Activated naive CD8-positive, alpha-beta T cell (primary cell): ENCODE data around the gene SGSH.
"Not testable (repeated sequence)": the region's sequence is repeated elsewhere in the genome, so short reads cannot be mapped to it uniquely, and the experiment has no call there.

ENCODE experiments used
- H3K27ac Mint-ChIP-seq: one replicate; pipeline ENCODE4 v1.8.0; 2021; ENCODE audit warnings: mixed read lengths
- H3K27me3 Mint-ChIP-seq: one replicate; pipeline ENCODE4 v1.8.0; 2021; ENCODE audit warnings: mixed read lengths
- H3K36me3 Mint-ChIP-seq: one replicate; pipeline ENCODE4 v1.8.0; 2021; ENCODE audit warnings: mixed read lengths
- H3K4me1 Mint-ChIP-seq: one replicate; pipeline ENCODE4 v1.8.0; 2021; ENCODE audit warnings: low read depth, mixed read lengths
- H3K4me3 Mint-ChIP-seq: one replicate; pipeline ENCODE4 v1.8.0; 2021; ENCODE audit warnings: mild to moderate bottlenecking, mixed read lengths
- H3K9me3 Mint-ChIP-seq: one replicate; pipeline ENCODE4 v1.8.0; 2021; ENCODE audit warnings: low read depth, mixed read lengths

SGSH gene

DNA sequence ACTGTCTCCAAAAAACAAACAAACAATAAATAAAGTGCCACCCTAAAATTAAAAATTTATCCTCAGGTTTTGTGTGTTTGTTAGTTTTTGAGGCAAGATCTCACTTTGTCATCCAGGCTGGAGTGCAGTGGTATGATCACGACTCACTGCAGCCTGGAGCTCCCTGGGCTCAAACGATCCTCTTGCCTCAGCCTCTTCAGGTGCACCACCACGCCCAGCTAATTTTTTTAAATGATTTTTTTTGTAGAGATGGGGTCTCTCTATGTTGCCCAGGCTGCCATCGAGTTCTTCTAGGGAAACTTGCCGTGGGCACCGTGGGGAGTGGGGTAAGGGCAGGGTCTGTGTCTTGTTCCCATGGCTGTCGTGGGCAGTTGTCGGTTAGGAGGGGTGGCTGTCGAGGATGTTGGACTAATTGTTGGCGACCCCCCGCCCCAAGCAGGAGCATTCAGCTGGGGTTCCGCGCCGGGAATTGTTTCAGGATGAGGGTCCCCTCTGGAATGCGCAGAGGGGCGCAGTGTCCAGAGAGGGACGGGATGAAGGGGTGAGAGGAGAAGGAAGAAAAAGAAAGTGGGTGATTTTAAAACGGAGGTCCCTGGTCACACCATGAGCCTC, 39.4 kb upstream of the SGSH start:
- H3K9me3 Mint-ChIP-seq: no peaks in the 10 kb centered on the region
- peak overlapping the region; percentile 89 for H3K4me3 Mint-ChIP-seq
- H3K36me3 Mint-ChIP-seq: peaks cover 2% of the 10 kb centered on the region
- peak overlapping the region; percentile 87 for H3K27ac Mint-ChIP-seq
- peaks cover 47% of the 10 kb centered on the region for H3K4me1 Mint-ChIP-seq
- no peaks in the 10 kb centered on the region for H3K27me3 Mint-ChIP-seq

- H3K36me3 Mint-ChIP-seq, H3K9me3 Mint-ChIP-seq, H3K27me3 Mint-ChIP-seq: not testable (repeated sequence)
- Mint-ChIP-seq H3K27ac (peak overlapping the region; percentile 87), H3K4me1 (peaks cover 50% of the 10 kb centered on the region), H3K4me3 (peak overlapping the region; percentile 89)
Observed at GRCh38 chr17:80258296-80258695, 38.2 kb upstream of the SGSH start.

DNA sequence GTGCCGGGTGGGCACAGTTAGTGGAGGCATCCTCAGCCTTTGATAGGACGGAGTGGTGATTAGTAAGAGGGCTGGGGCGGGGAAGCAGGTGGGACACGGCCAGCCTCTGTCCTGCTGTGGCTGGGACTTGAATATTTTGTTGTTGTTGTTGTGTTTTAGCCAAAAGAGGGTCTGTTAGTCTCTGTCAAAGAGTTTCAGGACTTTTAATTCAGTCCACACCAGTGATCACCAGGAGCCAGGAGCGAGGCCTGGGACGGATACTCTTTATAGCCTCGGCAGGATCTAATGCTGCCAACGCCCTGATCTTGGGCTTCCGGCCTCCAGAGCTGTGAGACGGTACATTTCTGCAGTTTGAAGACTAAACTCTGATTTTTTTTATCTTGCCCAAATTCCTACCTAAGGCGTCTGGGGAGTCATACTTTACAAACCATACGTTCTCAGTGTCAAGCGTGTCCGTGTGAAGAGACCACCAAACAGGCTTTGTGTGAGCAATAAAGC, 37.6 kb upstream of the SGSH start:
- H3K27me3 Mint-ChIP-seq: no peaks in the 10 kb centered on the region
- peaks cover 51% of the 10 kb centered on the region for H3K4me1 Mint-ChIP-seq
- no peaks in the 10 kb centered on the region for H3K9me3 Mint-ChIP-seq
- peaks cover 2% of the 10 kb centered on the region for H3K36me3 Mint-ChIP-seq
- H3K27ac Mint-ChIP-seq: peak overlapping the region; percentile 87
- no peak overlapping the region for H3K4me3 Mint-ChIP-seq

- Mint-ChIP-seq H3K9me3 (no peaks in the 10 kb centered on the region), H3K4me3 (no peak overlapping the region), H3K36me3 (peaks cover 2% of the 10 kb centered on the region), H3K4me1 (peaks cover 41% of the 10 kb centered on the region), H3K27me3 (no peaks in the 10 kb centered on the region), H3K27ac (no peak overlapping the region)
Observed at GRCh38 chr17:80256034-80256350, 35.9 kb upstream of the SGSH start.

- Mint-ChIP-seq H3K9me3 (no peaks in the 10 kb centered on the region), H3K27me3 (no peaks in the 10 kb centered on the region), H3K4me1 (peaks cover 38% of the 10 kb centered on the region), H3K27ac (peak overlapping the region; percentile 91), H3K36me3 (peaks cover 2% of the 10 kb centered on the region), H3K4me3 (peak overlapping the region; percentile 43)
Observed at GRCh38 chr17:80254396-80255251, 34.5 kb upstream of the SGSH start.

DNA sequence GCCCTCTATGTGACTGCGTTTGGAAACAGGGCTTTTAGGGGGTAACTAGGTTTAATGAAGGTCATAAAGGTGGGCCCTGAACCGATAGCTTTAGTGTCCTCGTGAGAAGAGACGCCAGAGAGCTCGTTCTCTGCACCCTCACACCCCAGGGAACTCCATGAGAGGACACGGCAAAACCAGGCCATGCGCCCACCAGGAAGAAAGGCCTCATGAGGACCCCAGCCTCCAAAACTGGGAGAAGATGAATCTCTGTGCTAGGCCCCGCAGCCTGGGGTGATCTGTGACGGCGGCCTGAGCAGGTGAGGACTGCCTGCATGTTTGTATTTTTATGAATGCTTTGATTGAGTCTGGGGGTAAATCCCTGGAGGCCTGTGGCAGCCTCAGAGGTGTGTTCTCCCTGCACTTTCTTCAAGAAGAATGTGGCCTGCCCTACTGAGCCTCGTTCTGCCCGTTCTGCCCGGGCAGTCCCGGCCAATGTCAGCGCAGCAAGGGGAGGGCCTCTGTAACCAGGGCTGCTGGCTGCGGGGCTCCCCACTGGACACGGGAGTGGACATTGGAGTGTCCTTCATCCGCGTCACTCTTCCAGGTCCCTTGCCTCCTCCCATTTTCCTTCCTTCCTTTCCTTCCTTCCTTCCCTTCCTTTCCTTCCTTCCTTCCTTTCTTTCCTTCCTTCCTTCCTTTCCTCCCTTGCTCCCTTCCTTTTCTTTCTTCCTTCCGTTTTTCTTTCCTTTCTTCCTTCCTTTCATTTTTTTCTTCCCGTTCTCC, 33.7 kb upstream of the SGSH start:
- Mint-ChIP-seq H3K27me3 (no peaks in the 10 kb centered on the region), H3K36me3 (peaks cover 2% of the 10 kb centered on the region), H3K9me3 (no peaks in the 10 kb centered on the region), H3K27ac (peak overlapping the region; percentile 91), H3K4me3 (no peak overlapping the region), H3K4me1 (peaks cover 33% of the 10 kb centered on the region)

GRCh38 chr17:80252871-80253270, 32.7 kb upstream of the SGSH start:
- Mint-ChIP-seq H3K9me3 (no peaks in the 10 kb centered on the region), H3K27ac (no peak overlapping the region), H3K27me3 (no peaks in the 10 kb centered on the region), H3K36me3 (peaks cover 2% of the 10 kb centered on the region), H3K4me3 (no peak overlapping the region), H3K4me1 (peaks cover 23% of the 10 kb centered on the region)

DNA sequence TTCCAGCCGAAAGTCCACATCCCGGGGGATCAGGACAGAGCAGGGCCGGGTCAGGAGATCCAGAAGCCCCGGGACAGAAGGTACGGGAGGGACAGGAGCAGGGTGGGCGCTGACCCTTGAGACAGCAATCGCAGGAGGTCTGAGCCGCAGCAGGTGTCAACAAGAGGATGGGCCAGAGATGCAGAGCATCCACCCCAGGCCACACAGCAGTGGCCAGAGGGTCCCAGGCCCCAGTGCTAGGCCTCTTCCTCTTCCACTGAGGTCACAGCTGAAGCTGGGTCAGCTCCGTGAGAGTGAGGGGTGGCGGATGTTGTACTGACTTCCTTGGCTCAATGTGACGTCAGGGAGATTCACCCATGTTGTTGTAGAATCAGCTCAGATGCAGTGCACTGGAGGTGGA, 31.8 kb upstream of the SGSH start:
- peaks cover 21% of the 10 kb centered on the region for H3K4me1 Mint-ChIP-seq
- no peaks in the 10 kb centered on the region for H3K27me3 Mint-ChIP-seq
- no peak overlapping the region for H3K4me3 Mint-ChIP-seq
- no peak overlapping the region for H3K27ac Mint-ChIP-seq
- peaks cover 2% of the 10 kb centered on the region for H3K36me3 Mint-ChIP-seq
- H3K9me3 Mint-ChIP-seq: no peaks in the 10 kb centered on the region

DNA sequence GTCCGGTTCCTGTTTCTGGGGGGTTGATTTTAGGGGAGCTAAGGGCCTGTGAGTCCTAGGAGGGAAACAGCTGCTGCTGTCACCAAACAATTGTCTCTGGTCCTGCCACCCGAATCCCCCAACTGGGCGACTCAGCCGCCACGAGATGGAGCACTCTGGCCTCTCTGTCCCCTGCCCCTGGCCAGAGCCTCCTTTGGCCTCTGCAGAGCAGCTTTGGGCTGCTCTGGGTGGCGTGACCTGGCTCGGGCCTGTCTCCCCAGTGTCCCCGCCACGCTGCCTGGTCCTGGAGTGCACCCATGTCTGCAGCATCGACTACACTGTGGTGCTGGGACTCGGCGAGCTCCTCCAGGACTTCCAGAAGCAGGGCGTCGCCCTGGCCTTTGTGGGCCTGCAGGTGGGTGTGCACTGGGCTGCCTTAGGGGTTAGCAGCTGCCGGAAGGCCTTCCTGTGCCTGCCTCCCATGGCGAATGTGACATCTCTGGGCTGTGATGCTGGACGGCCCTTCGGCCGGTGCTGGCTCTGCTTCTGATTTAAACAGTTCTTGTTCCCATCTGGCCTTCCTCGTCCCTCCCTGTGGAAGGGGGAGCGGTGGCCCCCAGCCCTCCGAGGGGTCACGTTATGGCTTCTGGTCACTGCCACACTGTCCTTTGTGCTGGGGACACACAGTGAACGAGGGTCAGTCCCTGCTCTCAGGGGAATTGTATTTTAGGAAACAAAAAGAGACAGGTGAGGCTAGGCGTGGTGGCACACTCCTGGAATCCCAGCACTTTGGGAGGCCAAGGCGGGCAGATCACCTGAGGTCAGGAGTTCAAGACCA, 29.0 kb upstream of the SGSH start:
- Mint-ChIP-seq H3K36me3 (peaks cover 3% of the 10 kb centered on the region), H3K4me1 (peaks cover 7% of the 10 kb centered on the region), H3K27ac (no peak overlapping the region), H3K27me3 (no peaks in the 10 kb centered on the region), H3K9me3 (no peaks in the 10 kb centered on the region), H3K4me3 (no peak overlapping the region)

GRCh38 chr17:80248001-80248893, 28.1 kb upstream of the SGSH start:
- Mint-ChIP-seq H3K9me3 (no peaks in the 10 kb centered on the region), H3K4me1 (peaks cover 3% of the 10 kb centered on the region), H3K4me3 (no peak overlapping the region), H3K27me3 (no peaks in the 10 kb centered on the region), H3K27ac (no peak overlapping the region), H3K36me3 (peaks cover 3% of the 10 kb centered on the region)

DNA sequence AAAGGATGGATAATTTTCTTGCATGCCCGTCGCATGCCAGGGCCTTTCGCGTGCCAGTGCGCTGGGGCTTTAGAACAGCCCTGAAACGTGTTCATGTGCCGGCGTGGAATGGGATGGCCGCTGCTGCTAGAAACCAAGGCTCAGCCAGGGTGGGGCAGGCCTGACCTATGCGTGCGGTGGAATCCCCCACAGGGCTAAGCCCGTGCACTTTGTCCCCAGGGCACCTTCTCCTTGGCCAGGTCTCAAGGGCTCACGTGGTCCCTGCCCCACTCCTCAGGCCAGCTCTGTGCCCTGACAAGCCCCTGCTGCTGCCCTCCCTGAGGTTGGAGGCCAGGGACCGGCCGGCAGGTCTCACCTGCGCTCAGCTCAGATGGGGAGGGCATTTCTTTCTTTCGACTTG, 27.4 kb upstream of the SGSH start:
- Mint-ChIP-seq H3K4me1 (no peaks in the 10 kb centered on the region), H3K36me3 (peaks cover 3% of the 10 kb centered on the region), H3K9me3 (no peaks in the 10 kb centered on the region), H3K27ac (no peak overlapping the region), H3K4me3 (no peak overlapping the region), H3K27me3 (no peaks in the 10 kb centered on the region)

DNA sequence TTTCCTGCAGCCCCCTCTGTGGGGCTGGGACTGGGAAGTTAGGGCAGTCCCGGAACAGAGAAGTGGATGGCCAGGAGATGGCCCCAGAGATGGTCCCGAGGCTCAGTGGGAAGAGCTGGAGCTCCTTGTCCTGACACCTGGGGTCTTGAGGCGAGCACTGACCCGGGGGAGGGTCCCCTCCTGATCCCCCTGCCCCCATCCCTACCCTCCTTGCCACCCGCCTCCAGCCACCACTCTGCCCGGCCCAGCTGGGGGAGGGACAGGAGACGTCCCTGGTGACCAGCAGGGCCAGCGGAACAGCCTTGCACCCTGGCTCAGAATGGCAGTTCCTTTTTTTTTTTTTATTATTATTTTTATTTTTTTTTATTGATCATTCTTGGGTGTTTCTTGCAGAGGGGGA, 26.6 kb upstream of the SGSH start:
- no peaks in the 10 kb centered on the region for H3K9me3 Mint-ChIP-seq
- H3K36me3 Mint-ChIP-seq: peaks cover 3% of the 10 kb centered on the region
- H3K4me1 Mint-ChIP-seq: no peaks in the 10 kb centered on the region
- no peaks in the 10 kb centered on the region for H3K27me3 Mint-ChIP-seq
- no peak overlapping the region for H3K4me3 Mint-ChIP-seq
- no peak overlapping the region for H3K27ac Mint-ChIP-seq

GRCh38 chr17:80246266-80246681, 26.1 kb upstream of the SGSH start:
- H3K9me3 Mint-ChIP-seq: no peaks in the 10 kb centered on the region
- peaks cover 3% of the 10 kb centered on the region for H3K36me3 Mint-ChIP-seq
- H3K27ac Mint-ChIP-seq: no peak overlapping the region

More at GRCh38 chr17:80246266-80246681, 26.1 kb upstream of the SGSH start:
- Mint-ChIP-seq H3K4me1 (no peaks in the 10 kb centered on the region), H3K27me3 (no peaks in the 10 kb centered on the region), H3K4me3 (no peak overlapping the region)
